Duodenal mucosa (tissue), 2 donors: Measurements from ENCODE around the gene KDM1B.
A peak's percentile ranks its signal among the peaks of the same experiment; 100 is the strongest.

Experiments
- H3K27ac ChIP-seq: one replicate; pipeline ENCODE4 v1.7.0; 2013; ENCODE audit warnings: low read depth, low read length
- H3K27me3 ChIP-seq, 2 donors: one replicate each; pipeline ENCODE4 v1.7.0; 2013; ENCODE audit warnings: low read length in 2 of 2, control low read depth in 1 of 2; ENCODE audit not compliant: insufficient read depth in 2 of 2, control insufficient read depth in 1 of 2
- H3K36me3 ChIP-seq, 2 donors: one replicate each; pipeline ENCODE4 v1.7.0; 2013; ENCODE audit warnings: low read length in 2 of 2, control low read depth in 1 of 2; ENCODE audit not compliant: insufficient read depth in 2 of 2, control insufficient read depth in 1 of 2
- H3K4me1 ChIP-seq, 2 donors: one replicate each; pipeline ENCODE4 v1.7.0; 2013; ENCODE audit warnings: low read length in 2 of 2, control low read depth in 1 of 2; ENCODE audit not compliant: insufficient read depth in 2 of 2, control insufficient read depth in 1 of 2
- H3K4me3 ChIP-seq, 2 donors: one replicate each; pipeline ENCODE4 v1.7.0; 2013; ENCODE audit warnings: low read length in 2 of 2, low read depth in 1 of 2
- H3K9ac ChIP-seq, 2 donors: one replicate each; pipeline ENCODE4 v1.7.0; 2013; ENCODE audit warnings: low read length in 2 of 2, low read depth in 1 of 2
- H3K9me3 ChIP-seq, 2 donors: one replicate each; pipeline ENCODE4 v1.7.0; 2013; ENCODE audit warnings: low read length in 2 of 2, control low read depth in 1 of 2; ENCODE audit not compliant: control insufficient read depth in 1 of 2

Gene KDM1B, protein sequence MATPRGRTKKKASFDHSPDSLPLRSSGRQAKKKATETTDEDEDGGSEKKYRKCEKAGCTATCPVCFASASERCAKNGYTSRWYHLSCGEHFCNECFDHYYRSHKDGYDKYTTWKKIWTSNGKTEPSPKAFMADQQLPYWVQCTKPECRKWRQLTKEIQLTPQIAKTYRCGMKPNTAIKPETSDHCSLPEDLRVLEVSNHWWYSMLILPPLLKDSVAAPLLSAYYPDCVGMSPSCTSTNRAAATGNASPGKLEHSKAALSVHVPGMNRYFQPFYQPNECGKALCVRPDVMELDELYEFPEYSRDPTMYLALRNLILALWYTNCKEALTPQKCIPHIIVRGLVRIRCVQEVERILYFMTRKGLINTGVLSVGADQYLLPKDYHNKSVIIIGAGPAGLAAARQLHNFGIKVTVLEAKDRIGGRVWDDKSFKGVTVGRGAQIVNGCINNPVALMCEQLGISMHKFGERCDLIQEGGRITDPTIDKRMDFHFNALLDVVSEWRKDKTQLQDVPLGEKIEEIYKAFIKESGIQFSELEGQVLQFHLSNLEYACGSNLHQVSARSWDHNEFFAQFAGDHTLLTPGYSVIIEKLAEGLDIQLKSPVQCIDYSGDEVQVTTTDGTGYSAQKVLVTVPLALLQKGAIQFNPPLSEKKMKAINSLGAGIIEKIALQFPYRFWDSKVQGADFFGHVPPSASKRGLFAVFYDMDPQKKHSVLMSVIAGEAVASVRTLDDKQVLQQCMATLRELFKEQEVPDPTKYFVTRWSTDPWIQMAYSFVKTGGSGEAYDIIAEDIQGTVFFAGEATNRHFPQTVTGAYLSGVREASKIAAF

DNA sequence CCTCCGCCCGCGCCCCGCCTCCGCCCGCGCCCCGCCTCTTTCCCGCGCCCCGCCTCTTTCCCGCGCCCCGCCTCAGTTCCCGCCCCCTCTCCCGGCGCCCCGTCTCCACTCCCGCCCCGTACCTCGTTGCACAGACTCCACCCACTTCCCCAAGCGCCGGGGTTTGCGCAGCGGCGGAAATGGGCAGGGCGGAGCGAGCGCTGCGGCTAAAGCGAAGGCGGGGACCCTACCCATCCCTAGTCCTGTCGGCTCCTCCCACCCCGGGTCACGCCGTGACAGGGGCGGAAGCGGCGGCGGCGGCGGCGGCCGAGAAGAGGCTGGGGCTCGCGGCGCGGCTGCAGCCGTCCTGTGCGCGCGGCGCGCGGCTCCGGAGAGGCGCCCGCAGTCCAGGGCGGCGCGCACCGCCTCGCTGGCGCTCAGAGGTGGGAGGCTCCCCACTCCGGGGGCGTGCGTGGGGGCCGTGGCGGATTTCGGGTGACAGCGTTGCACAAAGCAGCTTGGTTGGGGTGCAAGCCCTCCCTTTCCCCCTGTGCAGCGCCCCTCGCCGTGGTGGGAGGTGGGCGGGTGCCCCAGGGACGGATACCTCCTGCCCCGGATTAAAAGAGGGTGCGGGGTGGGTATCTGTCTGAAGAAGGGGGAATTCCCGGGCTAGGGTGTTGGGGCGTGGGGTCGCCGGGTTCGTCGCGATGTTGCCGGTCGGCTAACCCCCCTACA, at the start of gene KDM1B:
TSS of gene KDM1B (plus strand) at position 273 of the 714 bp plus-strand sequence. CDS start 4,474 bp downstream, outside the sequence.
- Histone ChIP-seq H3K9me3 (no peaks in the 10 kb centered on the region), H3K4me1 (peaks cover 29 to 36% of the 10 kb centered on the region in 2 donors), H3K4me3 (peak within 1 kb of the TSS; percentile 94), H3K36me3 (peaks cover 0 to 4% of the 10 kb centered on the region in 2 donors), H3K27me3 (no peaks in the 10 kb centered on the region), H3K9ac (peak within 1 kb of the TSS; percentile 92 to 95), H3K27ac (peak within 1 kb of the TSS; percentile 94)

DNA sequence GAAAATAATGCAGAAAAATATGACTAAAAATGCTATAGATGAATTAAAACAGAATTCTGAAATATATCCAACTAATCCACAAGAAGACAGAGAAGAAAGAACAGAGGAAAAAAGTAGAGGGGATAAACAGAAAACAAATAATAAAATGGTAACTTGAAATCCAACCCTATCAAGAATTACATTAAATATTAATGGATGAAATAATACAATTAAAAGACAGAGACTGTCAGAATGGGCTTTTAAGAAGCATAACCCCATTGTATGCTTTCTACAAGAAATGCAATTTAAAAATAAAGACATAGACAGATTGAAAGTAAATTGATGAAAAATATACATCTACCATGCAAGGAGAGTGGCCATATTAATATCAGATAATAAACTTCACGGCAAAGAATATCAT, 48.2 kb upstream of the KDM1B start:
- no peak overlapping the region for H3K9ac ChIP-seq
- peaks cover 5 to 7% of the 10 kb centered on the region in 2 donors for H3K9me3 ChIP-seq
- H3K27me3 ChIP-seq: no peaks in the 10 kb centered on the region
- H3K4me1 ChIP-seq: no peaks in the 10 kb centered on the region
- no peak overlapping the region for H3K4me3 ChIP-seq
- H3K36me3 ChIP-seq: no peaks in the 10 kb centered on the region
- H3K27ac ChIP-seq: no peak overlapping the region

DNA sequence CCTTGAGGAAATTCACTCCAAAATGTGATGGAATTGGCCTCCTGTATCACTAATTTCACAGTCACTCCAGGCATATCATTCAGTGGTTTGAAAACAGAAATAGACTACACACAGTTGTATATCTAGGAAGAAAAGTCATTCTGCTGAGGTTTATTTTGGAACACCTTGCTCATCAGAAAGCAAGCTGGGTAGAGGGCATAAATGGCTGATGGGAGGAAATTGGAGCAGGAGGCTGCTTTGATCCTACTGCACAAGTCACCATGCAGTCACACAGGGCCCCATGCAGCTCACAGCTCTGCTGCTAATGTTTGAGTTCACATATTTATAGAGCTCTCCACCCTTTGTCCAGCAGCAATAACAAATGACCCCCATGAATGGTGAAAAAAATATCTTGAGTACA, 45.1 kb upstream of the KDM1B start:
- H3K4me1 ChIP-seq: peaks cover 0 to 6% of the 10 kb centered on the region in 2 donors
- no peak overlapping the region for H3K4me3 ChIP-seq
- H3K9ac ChIP-seq: no peak overlapping the region
- no peak overlapping the region for H3K27ac ChIP-seq
- no peaks in the 10 kb centered on the region for H3K36me3 ChIP-seq
- H3K27me3 ChIP-seq: no peaks in the 10 kb centered on the region
- H3K9me3 ChIP-seq: peaks cover 5 to 7% of the 10 kb centered on the region in 2 donors

DNA sequence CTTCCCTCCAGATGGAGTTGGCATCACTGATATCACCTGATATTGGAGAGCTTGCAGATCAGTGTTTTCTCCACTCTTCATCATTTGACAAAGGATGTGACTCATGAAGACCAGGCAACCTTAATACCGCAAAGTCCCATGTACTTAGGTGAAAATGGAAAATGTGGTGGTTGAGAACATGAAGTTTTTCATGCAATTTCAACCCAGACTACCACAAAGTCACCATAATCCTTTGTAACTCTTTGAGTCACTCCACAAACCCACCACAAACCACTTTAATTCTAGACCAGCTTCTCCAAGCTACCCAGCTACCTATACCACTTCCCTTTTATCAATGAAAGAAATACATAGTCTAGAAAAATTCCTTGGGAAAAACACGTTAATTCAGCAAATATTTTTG, 39.9 kb upstream of the KDM1B start:
- Histone ChIP-seq H3K27me3 (no peaks in the 10 kb centered on the region), H3K27ac (no peak overlapping the region), H3K9me3 (no peaks in the 10 kb centered on the region), H3K9ac (no peak overlapping the region), H3K36me3 (no peaks in the 10 kb centered on the region), H3K4me1 (peaks cover 5 to 14% of the 10 kb centered on the region in 2 donors), H3K4me3 (no peak overlapping the region)

DNA sequence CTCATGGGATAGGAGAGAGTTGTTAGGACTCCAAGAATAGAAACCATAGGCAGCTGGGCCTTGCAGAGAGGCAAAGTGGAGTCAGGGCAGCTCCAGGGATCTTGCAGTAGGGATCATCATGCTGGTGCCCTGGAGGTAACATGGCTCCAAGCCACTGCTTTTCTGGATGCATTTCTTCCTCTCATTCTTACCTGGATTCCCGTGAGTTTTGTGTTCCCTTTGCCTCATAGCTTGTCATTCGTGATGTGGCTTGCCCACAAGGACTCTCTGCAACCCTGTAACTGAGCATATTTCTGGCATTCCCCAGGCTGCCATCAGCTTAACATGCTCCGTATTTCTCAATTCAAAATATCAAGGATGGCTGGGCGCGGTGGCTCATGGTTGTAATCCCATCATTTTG, 38.1 kb upstream of the KDM1B start:
- H3K4me3 ChIP-seq: no peak overlapping the region
- no peak overlapping the region for H3K27ac ChIP-seq

DNA sequence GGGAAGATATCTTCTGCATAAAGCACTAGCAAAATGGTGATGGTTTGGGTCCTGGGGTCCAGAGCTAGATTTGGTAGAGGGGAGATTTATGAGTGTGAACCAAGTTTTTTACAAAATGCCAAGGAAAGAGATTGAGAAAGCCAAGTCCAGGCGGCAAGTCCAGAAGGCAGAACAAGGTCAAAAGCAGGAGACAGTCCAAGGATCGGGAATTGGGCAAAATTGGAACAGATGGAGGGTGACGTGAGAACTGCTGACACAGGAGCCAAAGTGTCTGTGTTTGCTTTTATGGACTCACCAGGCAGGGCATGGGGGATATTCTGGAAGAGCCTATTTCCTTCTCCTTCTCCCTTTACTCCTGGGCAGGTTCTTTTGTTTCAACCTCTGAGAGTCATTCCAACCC, 36.9 kb upstream of the KDM1B start:
- H3K4me1 ChIP-seq: peaks cover 14 to 28% of the 10 kb centered on the region in 2 donors
- no peaks in the 10 kb centered on the region for H3K9me3 ChIP-seq
- no peaks in the 10 kb centered on the region for H3K27me3 ChIP-seq
- H3K9ac ChIP-seq: no peak overlapping the region
- no peak overlapping the region for H3K4me3 ChIP-seq
- H3K27ac ChIP-seq: no peak overlapping the region
- no peaks in the 10 kb centered on the region for H3K36me3 ChIP-seq

More for the DNA sequence above, 38.1 kb upstream of the KDM1B start:
- H3K36me3 ChIP-seq: no peaks in the 10 kb centered on the region
- no peaks in the 10 kb centered on the region for H3K9me3 ChIP-seq
- H3K9ac ChIP-seq: no peak overlapping the region
- H3K4me1 ChIP-seq: peaks cover 12 to 28% of the 10 kb centered on the region in 2 donors
- no peaks in the 10 kb centered on the region for H3K27me3 ChIP-seq

DNA sequence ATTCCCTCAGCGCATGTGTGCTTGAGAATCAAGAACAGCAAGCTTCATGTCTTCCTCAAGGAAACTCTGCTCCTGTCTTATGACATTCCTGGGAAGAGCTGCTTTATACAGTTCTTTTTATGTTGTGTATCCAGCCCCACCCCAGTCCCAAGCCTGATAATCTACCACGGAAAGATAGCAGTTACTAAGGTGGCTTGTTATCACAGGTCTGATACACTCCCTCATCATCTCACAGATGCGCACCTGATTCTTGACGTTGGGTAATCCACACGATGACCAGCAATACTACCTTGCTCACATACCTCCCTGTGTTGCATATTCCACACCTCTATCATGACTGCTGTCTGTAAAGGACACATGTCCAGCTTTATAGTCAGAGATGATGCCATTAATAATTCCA, 36.0 kb upstream of the KDM1B start:
- Histone ChIP-seq H3K27me3 (no peaks in the 10 kb centered on the region), H3K9me3 (no peaks in the 10 kb centered on the region), H3K36me3 (no peaks in the 10 kb centered on the region), H3K4me3 (no peak overlapping the region), H3K9ac (no peak overlapping the region), H3K27ac (no peak overlapping the region), H3K4me1 (peaks cover 14 to 28% of the 10 kb centered on the region in 2 donors)

DNA sequence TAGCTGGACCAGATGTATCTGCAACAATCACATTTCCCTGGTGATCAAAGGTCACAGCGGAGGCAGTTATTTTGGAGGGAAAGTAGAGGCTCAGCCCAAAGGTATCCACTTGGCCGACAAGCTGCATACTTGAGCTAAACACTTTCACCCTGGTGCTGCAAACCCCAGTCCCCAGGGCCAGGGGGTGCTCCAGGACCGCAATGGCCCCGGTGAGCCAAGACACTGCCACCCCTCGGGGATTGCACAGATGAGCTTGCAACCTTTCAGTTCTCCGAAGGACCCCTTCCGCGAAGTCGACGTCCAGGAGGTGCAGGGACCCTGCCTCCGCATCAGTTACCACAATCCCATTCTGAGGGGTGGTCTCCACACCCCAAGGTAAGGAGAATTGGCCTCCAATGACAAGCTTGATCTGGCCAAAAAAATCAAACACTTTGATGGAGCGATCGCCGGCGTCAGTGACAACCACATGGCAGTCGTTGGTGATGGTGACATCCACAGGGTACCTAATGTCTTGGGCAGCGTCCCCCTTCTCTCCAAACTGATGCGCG, 33.6 kb upstream of the KDM1B start:
- H3K27ac ChIP-seq: no peak overlapping the region
- H3K9me3 ChIP-seq: no peaks in the 10 kb centered on the region
- H3K27me3 ChIP-seq: no peaks in the 10 kb centered on the region
- H3K4me3 ChIP-seq: peak overlapping the region; percentile 7 to 69
- peaks cover 18 to 20% of the 10 kb centered on the region in 2 donors for H3K4me1 ChIP-seq
- no peaks in the 10 kb centered on the region for H3K36me3 ChIP-seq
- H3K9ac ChIP-seq: no peak overlapping the region

DNA sequence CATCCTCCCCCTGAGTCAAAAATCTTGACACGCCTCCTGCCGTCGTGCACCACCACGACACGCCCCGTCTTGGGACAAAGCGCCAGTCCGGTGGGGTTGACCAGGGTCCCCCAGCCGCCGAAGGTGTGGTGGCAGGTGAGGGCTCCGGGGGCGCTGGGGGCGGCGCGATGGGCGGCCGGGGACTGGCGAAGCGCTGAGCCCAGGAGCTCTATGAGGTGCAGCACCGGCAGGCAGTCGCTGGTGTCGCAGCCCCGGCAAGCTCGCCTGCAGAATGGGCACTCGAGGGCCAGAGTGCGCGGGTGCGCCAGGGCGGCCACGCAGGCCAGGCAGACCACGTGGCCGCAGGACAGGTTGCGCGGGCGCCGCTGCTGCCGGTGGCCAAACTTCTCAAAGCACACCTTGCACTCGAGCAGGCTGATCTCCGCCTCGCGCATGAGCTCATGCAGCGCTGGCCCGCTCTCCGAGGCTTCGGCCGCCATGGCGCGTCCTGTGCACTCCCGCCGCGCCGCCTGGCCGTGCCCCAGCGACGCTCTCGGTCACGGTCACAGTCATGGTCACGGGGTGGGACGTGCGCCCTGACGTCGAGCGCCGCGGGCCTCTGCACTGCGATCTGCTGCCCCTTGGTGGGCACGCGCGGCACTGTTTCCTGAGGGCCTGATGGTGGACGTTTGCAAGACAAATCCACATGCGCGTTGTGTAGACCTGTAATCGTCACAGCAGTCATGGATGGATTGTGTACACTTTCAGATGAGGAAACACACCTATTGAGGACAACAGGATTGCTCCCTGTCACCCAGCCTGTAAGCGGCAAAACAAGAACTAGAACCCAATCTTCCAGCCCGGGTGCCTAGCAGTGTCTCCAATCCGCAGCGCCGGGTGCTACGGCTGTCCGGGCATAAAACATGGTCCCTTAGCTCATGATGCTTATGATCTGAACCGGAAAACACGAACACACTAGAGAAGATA, 32.8 kb upstream of the KDM1B start, which contains the start of gene NHLRC1:
TSS of gene NHLRC1 (minus strand) at position 550 of the 966 bp plus-strand sequence. CDS start at position 479, 71 bp downstream.
- Histone ChIP-seq H3K4me1 (peaks cover 18 to 20% of the 10 kb centered on the region in 2 donors), H3K27ac (peak within 1 kb of the TSS; percentile 30), H3K9ac (peak within 1 kb of the TSS; percentile 40 to 59), H3K36me3 (no peaks in the 10 kb centered on the region), H3K27me3 (no peaks in the 10 kb centered on the region), H3K4me3 (peak within 1 kb of the TSS; percentile 66 to 69), H3K9me3 (no peaks in the 10 kb centered on the region)
